ENCODE results near the gene DNAH7. TPM values are rescaled to one million over a fixed set of nuclear protein-coding genes. Genes with fewer than 3 reads are reported as not detected.
"Not testable (repeated sequence)": the region's sequence is repeated elsewhere in the genome, so short reads cannot be mapped to it uniquely, and the experiment has no call there.

DNAH7 gene
- total RNA-seq, 2 experiments from 2014 or later, result 0.07 TPM

GRCh38 chr2:195697681-195698220 is 370.9 kb downstream of the DNAH7 start:
- intact Hi-C loops (cut with micrococcal nuclease), result no loop called here
- CTCF ChIA-PET, result no interaction called here
- Mint-ChIP-seq H3K4me3 (no peak overlapping the region), H3K4me1 (ENCODE audit: low read depth) (peaks cover 28% of the 10 kb centered on the region), H3K36me3 (ENCODE audit: low read depth) (peaks cover 62% of the 10 kb centered on the region), H3K9me3 (peaks cover 37% of the 10 kb centered on the region), H3K27ac (no peak overlapping the region), H3K27me3 (no peaks in the 10 kb centered on the region)
- ATAC-seq (no peak), DNase-seq (no peak)
- POLR2A ChIA-PET, result no interaction called here
- TF ChIP-seq CTCF (IDR thresholded peaks at IDR 0.05), result no peak

- Mint-ChIP-seq H3K27ac (no peak overlapping the region), H3K36me3 (ENCODE audit: low read depth) (peaks cover 72% of the 10 kb centered on the region), H3K4me3 (no peak overlapping the region), H3K4me1 (ENCODE audit: low read depth) (peaks cover 39% of the 10 kb centered on the region), H3K27me3 (no peaks in the 10 kb centered on the region), H3K9me3 (peaks cover 42% of the 10 kb centered on the region)
- CTCF ChIA-PET, result no interaction called here
- DNase-seq (no peak), ATAC-seq (no peak)
- no peak for TF ChIP-seq CTCF (IDR thresholded peaks at IDR 0.05)
- POLR2A ChIA-PET, result no interaction called here
- intact Hi-C loops (cut with micrococcal nuclease), result no loop called here
These were observed 372.6 kb downstream of the DNAH7 start for GRCh38 chr2:195696012-195696411.

- H3K27ac Mint-ChIP-seq, result no peak overlapping the region
These were observed 373.5 kb downstream of the DNAH7 start for GRCh38 chr2:195695002-195695631.

GRCh38 chr2:195694553-195694952 is 374.1 kb downstream of the DNAH7 start:
- no peaks in the 10 kb centered on the region for H3K27me3 Mint-ChIP-seq
- no peak for ATAC-seq
- H3K4me1 Mint-ChIP-seq (ENCODE audit: low read depth), result peaks cover 44% of the 10 kb centered on the region
- no peak overlapping the region for H3K4me3 Mint-ChIP-seq
- ChIA-PET POLR2A (no interaction called here), CTCF (interaction anchor here (1.0 kb wide), 1 partner anchor 373 kb away, joined by 3 read pairs; no protein-coding TSS in a partner anchor)
- no peak for DNase-seq
- peaks cover 39% of the 10 kb centered on the region for H3K9me3 Mint-ChIP-seq
- no peak for TF ChIP-seq CTCF (IDR thresholded peaks at IDR 0.05)
- intact Hi-C loops (cut with micrococcal nuclease), result no loop called here
- H3K27ac Mint-ChIP-seq, result no peak overlapping the region
- H3K36me3 Mint-ChIP-seq (ENCODE audit: low read depth), result peaks cover 70% of the 10 kb centered on the region

More at GRCh38 chr2:195695002-195695631, 373.5 kb downstream of the DNAH7 start:
- intact Hi-C loops (cut with micrococcal nuclease), result no loop called here
- Mint-ChIP-seq H3K4me1 (ENCODE audit: low read depth) (peaks cover 44% of the 10 kb centered on the region), H3K9me3 (peaks cover 42% of the 10 kb centered on the region), H3K36me3 (ENCODE audit: low read depth) (peaks cover 73% of the 10 kb centered on the region), H3K4me3 (no peak overlapping the region), H3K27me3 (no peaks in the 10 kb centered on the region)
- TF ChIP-seq CTCF (IDR thresholded peaks at IDR 0.05), result no peak
- CTCF ChIA-PET, result no interaction called here
- ATAC-seq (no peak), DNase-seq (no peak)
- POLR2A ChIA-PET, result no interaction called here

GRCh38 chr2:195692531-195692930 is 376.1 kb downstream of the DNAH7 start:
- H3K27ac Mint-ChIP-seq; H3K4me3 Mint-ChIP-seq; POLR2A ChIA-PET; CTCF ChIA-PET; intact Hi-C loops (cut with micrococcal nuclease); DNase-seq; ATAC-seq; H3K27me3 Mint-ChIP-seq: not testable (repeated sequence)
- Mint-ChIP-seq H3K36me3 (ENCODE audit: low read depth) (peaks cover 60% of the 10 kb centered on the region), H3K9me3 (peaks cover 32% of the 10 kb centered on the region), H3K4me1 (ENCODE audit: low read depth) (peaks cover 35% of the 10 kb centered on the region)

Other genes starting within 250 kb of the DNAH7 start
- 100 to 1,000 TPM; 237 to 250 TPM for gene STK17B, start 102.7 kb upstream of the DNAH7 start, total RNA-seq

Measured in activated CD8-positive, alpha-beta T cell treated with anti-CD3 and anti-CD28 coated beads for 36 hours (primary cell).